HPDE6-E6E7 (cell line): ENCODE measurements around the gene ZNF587.
"Not testable (repeated sequence)": the region's sequence is repeated elsewhere in the genome, so short reads cannot be mapped to it uniquely, and the experiment has no call there.

ENCODE experiments used
- DNase-seq: peaks from one replicate; pipeline ENCODE4 v3.0.0; 2011; ENCODE audit warnings: missing footprints; ENCODE audit errors: extremely low spot score

ZNF587 gene

DNA sequence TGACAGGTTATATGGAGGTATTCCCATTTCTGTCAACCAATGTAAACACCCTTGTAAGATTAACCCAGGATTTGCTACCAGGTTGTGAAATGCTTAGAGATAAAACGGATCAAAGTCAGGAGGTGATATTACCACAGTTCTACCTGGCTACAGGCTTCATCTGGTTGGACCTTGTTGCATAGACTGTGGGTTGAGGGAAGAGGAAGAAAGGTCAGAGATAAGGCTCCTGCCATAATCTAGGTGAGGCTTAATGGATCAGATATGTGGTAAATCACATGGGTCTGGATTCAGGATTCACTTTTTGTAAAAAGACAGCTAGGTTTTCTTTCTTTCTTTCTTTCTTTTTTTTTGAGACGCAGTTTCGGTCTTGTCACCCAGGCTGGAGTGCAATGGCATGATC is 28.2 kb upstream of the ZNF587 start:
- DNase-seq = not testable (repeated sequence)

DNA sequence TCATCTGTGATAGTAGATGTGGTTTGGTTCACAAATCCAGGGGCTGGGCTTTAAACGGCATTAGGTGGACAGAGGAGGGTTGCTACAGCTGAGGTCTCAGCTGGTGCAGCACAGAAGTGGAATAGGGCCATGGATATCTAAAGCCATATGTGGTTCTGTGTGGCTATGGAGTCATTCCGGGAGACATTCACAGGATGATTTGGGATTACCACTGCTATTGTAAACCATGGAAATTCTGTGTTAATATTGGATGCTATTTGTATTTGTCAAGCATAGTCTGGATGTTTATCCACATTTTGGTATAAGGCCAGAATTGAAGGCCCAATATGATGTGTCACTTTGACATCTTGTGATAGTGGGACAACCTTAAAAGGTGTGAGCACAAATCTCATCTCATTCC is 26.5 kb upstream of the ZNF587 start:
- not testable (repeated sequence) for DNase-seq

DNA sequence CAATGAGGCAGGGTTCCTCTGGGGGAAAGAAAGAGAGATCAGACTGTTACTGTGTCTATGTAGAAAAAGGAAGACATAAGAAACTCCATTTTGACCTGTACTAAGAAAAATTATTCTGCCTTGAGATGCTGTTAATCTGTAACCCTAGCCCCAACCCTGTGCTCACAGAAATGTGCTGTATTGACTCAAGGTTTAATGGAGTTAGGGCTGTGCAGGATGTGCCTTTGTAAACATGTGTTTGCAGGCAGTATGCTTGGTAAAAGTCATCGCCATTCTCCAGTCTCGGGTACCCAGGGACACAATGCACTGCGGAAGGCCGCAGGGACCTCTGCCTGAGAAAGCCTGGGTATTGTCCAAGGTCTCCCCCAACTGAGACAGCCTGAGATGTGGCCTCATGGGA is 26.1 kb upstream of the ZNF587 start:
- DNase-seq = not testable (repeated sequence)

GRCh38 chr19:57825511-57825910 is 24.1 kb upstream of the ZNF587 start:
- no peak for DNase-seq

GRCh38 chr19:57829316-57829715 is 20.3 kb upstream of the ZNF587 start:
- no peak for DNase-seq

DNA sequence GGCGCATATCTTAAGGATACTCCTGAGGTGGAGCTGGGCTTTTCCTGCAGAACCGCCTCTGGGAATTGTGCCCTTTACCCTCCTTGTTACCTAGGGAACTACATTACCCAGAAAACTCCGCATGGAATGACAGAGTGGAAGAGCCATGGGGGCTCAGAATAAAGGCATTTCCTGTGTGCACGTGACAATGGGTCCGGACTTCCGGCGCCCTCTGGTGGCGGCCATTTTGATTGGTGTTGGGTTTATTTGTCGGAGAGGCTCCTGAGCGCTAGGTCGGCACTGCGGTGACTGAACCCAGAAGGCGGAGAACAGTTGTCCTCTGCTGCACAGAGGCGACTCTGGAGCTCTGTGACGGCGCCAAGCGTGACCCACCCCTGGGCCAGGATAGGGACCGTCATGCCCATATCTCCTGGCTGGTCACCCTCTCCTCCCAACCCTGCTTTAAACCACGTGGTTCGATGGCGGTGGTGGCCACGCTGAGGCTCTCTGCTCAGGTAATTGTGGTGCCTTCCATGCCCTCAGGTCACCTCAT is 19.5 kb upstream of the ZNF587 start, which contains the start of gene ZNF587B:
ZNF587B (plus strand) TSS at position 229 of the 532 bp plus-strand sequence; CDS start at position 459, 230 bp downstream.
- DNase-seq = peak; percentile 71

GRCh38 chr19:57836991-57837390 is 12.7 kb upstream of the ZNF587 start:
- DNase-seq = not testable (repeated sequence)

GRCh38 chr19:57838622-57839191 is 11.0 kb upstream of the ZNF587 start:
- DNase-seq = not testable (repeated sequence)

DNA sequence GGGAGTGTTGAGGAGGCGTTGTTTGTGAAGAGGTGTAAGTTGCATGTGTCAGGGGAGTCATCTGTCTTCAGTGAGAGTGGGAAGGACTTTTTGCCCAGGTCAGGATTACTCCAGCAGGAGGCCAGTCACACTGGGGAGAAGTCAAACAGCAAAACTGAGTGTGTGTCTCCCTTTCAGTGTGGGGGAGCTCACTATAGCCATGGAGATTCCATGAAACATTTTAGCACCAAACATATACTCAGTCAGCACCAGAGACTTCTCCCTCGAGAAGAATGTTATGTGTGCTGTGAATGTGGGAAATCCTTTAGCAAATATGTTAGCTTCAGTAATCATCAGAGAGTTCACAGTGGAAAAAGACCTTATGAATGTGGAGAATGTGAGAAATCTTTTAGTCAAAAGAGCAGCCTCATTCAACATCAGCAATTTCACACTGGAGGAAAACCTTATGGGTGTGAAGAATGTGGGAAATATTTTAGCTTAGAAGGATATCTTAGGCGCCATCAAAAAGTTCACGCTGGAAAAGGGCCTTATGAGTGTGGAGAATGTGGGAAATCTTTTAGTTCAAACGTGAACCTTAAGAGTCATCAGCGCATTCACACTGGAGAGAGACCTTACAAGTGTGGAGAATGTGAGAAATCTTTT is 8.4 kb upstream of the ZNF587 start:
- no peak for DNase-seq

- not testable (repeated sequence) for DNase-seq
These were observed 2.5 kb upstream of the ZNF587 start for GRCh38 chr19:57847164-57847563.

DNA sequence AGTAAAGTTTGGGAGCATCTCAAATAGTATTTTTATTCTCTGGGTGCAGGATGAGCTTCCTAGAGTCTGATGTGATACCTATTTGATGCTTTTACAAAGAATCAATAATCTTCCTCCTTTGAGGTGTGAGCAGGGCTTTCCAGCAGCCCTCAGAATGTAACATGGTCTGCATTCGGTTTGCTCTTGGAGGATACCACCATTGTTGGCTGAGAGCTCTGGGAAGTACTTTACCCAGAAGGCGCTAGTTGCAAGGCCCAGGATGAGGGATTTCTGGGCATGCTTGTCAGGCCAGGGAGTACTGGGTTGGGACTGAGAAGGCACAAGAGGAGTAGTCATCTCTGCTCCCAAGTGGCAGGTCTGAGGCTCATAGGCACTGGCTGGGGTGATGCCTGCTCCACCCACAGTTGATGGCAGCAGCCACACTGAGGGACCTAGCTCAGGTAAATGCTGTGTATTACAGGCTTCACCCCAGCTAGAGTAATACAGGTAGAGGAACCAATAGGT is 445 bp upstream of the ZNF587 start:
- not testable (repeated sequence) for DNase-seq

DNA sequence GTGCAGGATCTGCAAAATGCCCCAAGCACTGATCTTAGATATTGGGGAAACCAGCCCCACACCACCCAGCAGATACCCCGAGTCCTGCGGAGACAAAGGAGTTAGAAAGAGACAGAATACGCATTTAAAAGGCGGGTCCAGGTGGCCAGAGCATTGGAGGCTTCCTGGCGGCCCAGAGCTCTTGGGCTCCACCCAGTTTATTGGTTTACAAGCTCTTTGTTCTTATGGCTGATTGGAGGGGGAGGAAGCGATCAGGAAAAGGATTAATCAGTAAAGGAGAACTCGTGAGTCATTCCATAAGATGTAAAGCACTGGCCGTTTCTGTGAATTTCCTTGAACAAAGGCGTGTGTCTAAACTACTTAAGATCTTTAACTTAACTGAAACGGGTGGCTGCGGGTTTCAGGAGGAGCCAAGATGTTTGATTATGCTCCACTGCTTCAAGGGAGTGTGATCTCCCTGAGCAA is 926 bp downstream of the ZNF587 start:
- DNase-seq = peak; percentile 32

DNA sequence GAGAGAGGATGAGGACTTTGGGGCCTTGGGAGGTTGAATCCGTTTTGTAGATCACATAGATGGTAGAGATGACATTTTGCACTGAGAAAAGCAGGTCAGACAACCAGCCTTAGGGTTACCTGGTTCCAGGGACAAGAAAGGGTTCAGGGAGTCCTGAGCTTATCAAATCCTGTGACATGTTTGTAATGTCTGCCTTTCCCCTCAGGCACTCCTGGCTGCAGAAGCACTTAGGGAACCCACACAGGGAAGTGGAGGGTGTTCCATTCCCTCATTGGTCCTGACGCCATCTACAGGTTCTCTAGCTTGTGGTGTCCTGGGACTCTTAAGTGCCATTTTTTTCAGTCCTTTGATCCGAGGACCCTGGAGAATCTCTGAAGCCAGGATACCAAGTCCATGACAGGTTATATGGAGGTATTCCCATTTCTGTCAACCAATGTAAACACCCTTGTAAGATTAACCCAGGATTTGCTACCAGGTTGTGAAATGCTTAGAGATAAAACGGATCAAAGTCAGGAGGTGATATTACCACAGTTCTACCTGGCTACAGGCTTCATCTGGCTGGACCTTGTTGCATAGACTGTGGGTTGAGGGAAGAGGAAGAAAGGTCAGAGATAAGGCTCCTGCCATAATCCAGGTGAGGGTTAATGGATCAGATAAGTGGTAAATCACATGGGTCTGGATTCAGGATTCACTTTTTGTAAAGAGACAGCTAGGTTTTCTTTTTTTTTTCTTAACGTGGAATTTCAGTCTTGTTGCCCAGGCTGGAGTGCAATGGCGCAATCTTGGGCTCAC is 2.3 kb downstream of the ZNF587 start:
- DNase-seq = not testable (repeated sequence)

DNA sequence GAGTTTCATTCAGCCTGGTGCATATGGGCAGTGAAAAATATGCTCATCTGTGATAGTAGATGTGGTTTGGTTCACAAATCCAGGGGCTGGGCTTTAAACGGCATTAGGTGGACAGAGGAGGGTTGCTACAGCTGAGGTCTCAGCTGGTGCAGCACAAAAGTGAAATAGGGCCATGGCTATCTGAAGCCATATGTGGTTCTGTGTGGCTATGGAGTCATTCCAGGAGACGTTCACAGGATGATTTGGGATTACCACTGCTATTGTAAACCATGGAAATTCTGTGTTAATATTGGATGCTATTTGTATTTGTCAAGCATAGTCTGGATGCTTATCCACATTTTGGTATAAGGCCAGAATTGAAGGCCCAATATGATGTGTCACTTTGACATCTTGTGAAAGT is 4.5 kb downstream of the ZNF587 start:
- DNase-seq = not testable (repeated sequence)

- not testable (repeated sequence) for DNase-seq
These were observed 12.7 kb downstream of the ZNF587 start for GRCh38 chr19:57862351-57862750.

GRCh38 chr19:57867868-57868492 is 18.3 kb downstream of the ZNF587 start:
- DNase-seq = no peak

DNA sequence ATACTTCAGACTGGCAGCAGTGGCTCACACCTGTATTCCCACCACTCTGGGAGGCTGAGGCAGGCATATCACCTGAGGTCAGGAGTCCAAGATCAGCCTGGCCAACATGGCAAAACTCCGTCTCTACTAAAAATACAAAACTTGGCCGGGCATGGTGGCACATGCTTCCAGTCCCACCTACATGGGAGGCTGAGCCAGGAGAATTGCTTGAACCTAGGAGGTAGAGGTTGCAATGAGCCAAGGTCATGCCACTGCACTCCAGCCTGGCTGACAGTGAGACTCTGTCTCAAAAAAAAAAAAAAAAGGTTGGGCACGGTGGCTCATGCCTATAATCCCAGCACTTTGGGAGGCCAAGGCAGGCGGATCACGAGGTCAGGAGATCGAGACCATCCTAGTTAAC is 20.0 kb downstream of the ZNF587 start:
- DNase-seq = not testable (repeated sequence)

- no peak for DNase-seq
These were observed 20.6 kb downstream of the ZNF587 start for GRCh38 chr19:57870225-57870624.

- DNase-seq = no peak
These were observed 22.8 kb downstream of the ZNF587 start for GRCh38 chr19:57872450-57872849.

GRCh38 chr19:57873883-57874799 is 24.5 kb downstream of the ZNF587 start:
- not testable (repeated sequence) for DNase-seq

GRCh38 chr19:57886046-57886445 is 36.4 kb downstream of the ZNF587 start:
- DNase-seq = no peak
